Measurements from ENCODE around the gene CORIN. TPM values are rescaled to one million over a fixed set of nuclear protein-coding genes. Genes with fewer than 3 reads are reported as not detected.

The CORIN gene
- total RNA-seq, 2 experiments from 2014 or later: 0.29 to 0.34 TPM

DNA sequence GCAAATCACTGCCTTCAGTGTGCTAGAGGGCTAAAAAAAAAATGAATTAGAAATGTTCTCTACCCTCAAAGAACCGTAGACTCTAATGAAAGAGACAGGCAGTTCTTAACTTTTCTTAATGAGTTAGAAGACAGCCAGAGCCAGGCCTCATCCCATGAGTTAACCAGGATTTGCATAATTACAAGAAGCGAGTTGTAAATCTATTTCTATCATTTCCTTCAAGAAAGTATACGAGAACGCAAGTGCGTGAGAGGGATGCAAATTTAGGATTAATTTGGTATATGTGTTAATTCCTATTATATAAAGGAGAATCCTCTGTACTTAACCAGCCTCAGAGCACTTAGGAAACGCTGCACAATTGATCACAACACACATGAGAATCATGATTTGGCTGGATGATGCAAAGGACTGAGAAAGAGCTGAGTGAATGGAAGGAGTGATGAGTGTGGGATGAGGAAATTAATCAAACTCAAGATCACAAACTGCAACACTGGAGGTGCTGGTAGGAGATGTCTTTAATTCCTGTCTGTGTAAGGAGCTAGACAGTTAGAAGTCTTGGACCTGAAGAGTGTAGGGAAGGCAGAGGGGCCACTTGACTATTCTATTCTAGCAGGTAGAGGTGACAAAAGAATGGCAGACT lies 195.6 kb downstream of the CORIN start:
- TF ChIP-seq, protein P1, sequence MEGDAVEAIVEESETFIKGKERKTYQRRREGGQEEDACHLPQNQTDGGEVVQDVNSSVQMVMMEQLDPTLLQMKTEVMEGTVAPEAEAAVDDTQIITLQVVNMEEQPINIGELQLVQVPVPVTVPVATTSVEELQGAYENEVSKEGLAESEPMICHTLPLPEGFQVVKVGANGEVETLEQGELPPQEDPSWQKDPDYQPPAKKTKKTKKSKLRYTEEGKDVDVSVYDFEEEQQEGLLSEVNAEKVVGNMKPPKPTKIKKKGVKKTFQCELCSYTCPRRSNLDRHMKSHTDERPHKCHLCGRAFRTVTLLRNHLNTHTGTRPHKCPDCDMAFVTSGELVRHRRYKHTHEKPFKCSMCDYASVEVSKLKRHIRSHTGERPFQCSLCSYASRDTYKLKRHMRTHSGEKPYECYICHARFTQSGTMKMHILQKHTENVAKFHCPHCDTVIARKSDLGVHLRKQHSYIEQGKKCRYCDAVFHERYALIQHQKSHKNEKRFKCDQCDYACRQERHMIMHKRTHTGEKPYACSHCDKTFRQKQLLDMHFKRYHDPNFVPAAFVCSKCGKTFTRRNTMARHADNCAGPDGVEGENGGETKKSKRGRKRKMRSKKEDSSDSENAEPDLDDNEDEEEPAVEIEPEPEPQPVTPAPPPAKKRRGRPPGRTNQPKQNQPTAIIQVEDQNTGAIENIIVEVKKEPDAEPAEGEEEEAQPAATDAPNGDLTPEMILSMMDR (IDR thresholded peaks at IDR 0.05): no peak
- no peak overlapping the region for H3K4me3 Mint-ChIP-seq
- H3K9me3 Mint-ChIP-seq: no peaks in the 10 kb centered on the region
- no peaks in the 10 kb centered on the region for H3K4me1 Mint-ChIP-seq (ENCODE audit: low read depth)
- ChIA-PET CTCF (interaction anchor here (0.6 to 0.8 kb wide), 2 partner anchors 9 to 26 kb away, joined by 3 to 5 read pairs; no protein-coding TSS in a partner anchor), POLR2A (no interaction called here)
- ATAC-seq: no peak
- H3K27me3 Mint-ChIP-seq: peaks cover 4% of the 10 kb centered on the region
- no peak overlapping the region for H3K27ac Mint-ChIP-seq
- DNase-seq: no peak
- intact Hi-C loops (cut with micrococcal nuclease): no loop called here
- no peaks in the 10 kb centered on the region for H3K36me3 Mint-ChIP-seq (ENCODE audit: low read depth)

DNA sequence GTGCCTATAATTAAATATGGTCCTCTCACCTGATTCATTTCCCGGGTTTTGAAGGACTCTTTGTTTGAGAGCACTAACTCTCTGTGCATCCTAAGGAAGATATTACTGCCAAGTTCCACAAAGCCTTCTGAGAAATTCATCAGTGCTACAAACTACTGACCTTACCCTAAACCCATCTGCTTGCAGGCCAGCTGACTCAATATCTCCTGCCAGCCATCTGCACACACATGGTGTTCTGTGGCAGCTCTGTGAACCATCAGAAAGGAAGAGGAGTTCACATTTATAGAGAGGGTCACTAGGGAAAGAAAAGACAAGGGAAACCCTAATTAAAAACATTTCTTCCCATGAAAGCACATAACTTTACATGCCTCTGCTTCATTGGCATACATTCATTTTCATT lies 196.1 kb downstream of the CORIN start:
- ChIA-PET CTCF (no interaction called here), POLR2A (no interaction called here)
- H3K4me3 Mint-ChIP-seq: no peak overlapping the region
- ATAC-seq (no peak), DNase-seq (no peak)
- H3K27ac Mint-ChIP-seq: no peak overlapping the region
- intact Hi-C loops (cut with micrococcal nuclease): no loop called here
- H3K4me1 Mint-ChIP-seq (ENCODE audit: low read depth): no peaks in the 10 kb centered on the region
- H3K36me3 Mint-ChIP-seq (ENCODE audit: low read depth): no peaks in the 10 kb centered on the region
- TF ChIP-seq, protein P1 (IDR thresholded peaks at IDR 0.05): no peak
- no peaks in the 10 kb centered on the region for H3K9me3 Mint-ChIP-seq
- peaks cover 4% of the 10 kb centered on the region for H3K27me3 Mint-ChIP-seq

DNA sequence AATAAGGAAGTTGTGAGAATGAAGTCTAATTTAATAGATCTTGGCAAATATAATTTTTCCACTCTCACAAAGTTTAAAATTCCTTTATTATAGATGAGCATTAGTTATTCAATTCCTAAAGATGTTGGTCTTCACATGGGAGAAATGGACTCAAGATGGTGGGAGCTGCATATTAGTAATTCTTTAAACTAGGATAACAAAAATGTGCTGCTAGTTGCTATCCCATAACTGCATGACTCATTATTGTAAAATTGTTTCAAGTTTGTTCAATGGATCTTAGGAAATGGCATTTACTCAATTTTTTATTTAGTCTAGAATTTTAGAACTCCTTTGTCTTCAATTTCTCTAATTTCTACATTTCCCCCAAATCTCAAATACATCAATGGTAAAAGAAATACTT lies 197.0 kb downstream of the CORIN start:
- Mint-ChIP-seq H3K9me3 (no peaks in the 10 kb centered on the region), H3K27ac (no peak overlapping the region), H3K4me1 (ENCODE audit: low read depth) (no peaks in the 10 kb centered on the region), H3K27me3 (peaks cover 7% of the 10 kb centered on the region), H3K4me3 (no peak overlapping the region), H3K36me3 (ENCODE audit: low read depth) (no peaks in the 10 kb centered on the region)
- intact Hi-C loops (cut with micrococcal nuclease): no loop called here
- DNase-seq: no peak
- TF ChIP-seq, protein P1 (IDR thresholded peaks at IDR 0.05): no peak
- no peak for ATAC-seq
- CTCF ChIA-PET: no interaction called here
- POLR2A ChIA-PET: no interaction called here

DNA sequence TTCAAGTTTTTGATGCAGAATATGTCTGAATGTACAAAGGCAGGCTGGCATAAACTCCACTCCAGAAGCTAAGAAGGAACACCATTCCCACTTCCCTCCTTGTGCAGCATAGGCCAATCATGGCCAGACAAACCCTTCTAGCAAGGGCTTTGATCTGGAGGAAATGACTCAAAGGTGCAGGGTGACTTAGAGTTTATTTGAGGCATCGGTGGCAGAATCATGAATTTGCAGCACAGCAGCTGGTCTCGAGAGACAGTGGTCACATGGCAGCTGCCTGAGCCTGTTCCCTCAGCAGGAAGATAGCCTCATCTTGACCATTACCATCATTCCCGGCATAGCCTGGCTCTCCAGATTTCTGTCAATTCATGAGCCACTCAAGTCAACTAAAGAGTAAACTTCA lies 198.3 kb downstream of the CORIN start:
- ATAC-seq: no peak
- Mint-ChIP-seq H3K36me3 (ENCODE audit: low read depth) (no peaks in the 10 kb centered on the region), H3K9me3 (no peaks in the 10 kb centered on the region), H3K27ac (no peak overlapping the region), H3K4me3 (no peak overlapping the region), H3K27me3 (peaks cover 10% of the 10 kb centered on the region), H3K4me1 (ENCODE audit: low read depth) (no peaks in the 10 kb centered on the region)
- CTCF ChIA-PET: no interaction called here
- no peak for DNase-seq
- POLR2A ChIA-PET: no interaction called here
- TF ChIP-seq, protein P1 (IDR thresholded peaks at IDR 0.05): no peak
- intact Hi-C loops (cut with micrococcal nuclease): no loop called here

DNA sequence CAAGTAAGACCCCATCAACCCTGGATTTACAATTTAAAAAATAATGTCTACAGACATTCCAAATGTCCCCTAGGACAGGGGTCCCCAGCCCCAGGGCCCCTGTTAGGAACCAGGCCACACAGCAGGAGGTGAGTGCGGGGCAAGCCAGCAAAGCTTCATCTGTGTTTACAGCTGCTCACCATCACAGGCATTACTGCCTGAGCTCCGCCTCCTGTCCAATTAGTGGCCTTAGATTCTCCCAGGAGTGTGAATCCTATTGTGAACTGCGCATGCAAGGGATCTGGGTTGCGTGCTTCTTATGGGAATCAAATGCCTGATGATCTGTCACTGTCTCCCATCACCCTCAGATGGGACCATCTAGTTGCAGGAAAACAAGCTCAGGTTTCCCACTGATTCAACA lies 206.7 kb downstream of the CORIN start:
- Mint-ChIP-seq H3K27ac (no peak overlapping the region), H3K36me3 (ENCODE audit: low read depth) (no peaks in the 10 kb centered on the region), H3K4me3 (no peak overlapping the region), H3K4me1 (ENCODE audit: low read depth) (no peaks in the 10 kb centered on the region), H3K9me3 (no peaks in the 10 kb centered on the region), H3K27me3 (peaks cover 7% of the 10 kb centered on the region)
- ATAC-seq (no peak), DNase-seq (no peak)
- TF ChIP-seq, protein P1 (IDR thresholded peaks at IDR 0.05): no peak
- ChIA-PET CTCF (no interaction called here), POLR2A (no interaction called here)
- intact Hi-C loops (cut with micrococcal nuclease): no loop called here

Data from activated CD8-positive, alpha-beta T cell treated with anti-CD3 and anti-CD28 coated beads for 36 hours (primary cell).